HG03558 (cell line): Measurements from ENCODE around the gene SPOP.

ENCODE experiments used
- ATAC-seq: cut with Tn5 transposase; IDR thresholded peaks from one replicate; pipeline ENCODE4 v1.9.1; 2021; ENCODE audit warnings: moderate number of reproducible peaks; ENCODE audit not compliant: unreplicated experiment; ENCODE audit errors: extremely low read depth

The SPOP gene

DNA sequence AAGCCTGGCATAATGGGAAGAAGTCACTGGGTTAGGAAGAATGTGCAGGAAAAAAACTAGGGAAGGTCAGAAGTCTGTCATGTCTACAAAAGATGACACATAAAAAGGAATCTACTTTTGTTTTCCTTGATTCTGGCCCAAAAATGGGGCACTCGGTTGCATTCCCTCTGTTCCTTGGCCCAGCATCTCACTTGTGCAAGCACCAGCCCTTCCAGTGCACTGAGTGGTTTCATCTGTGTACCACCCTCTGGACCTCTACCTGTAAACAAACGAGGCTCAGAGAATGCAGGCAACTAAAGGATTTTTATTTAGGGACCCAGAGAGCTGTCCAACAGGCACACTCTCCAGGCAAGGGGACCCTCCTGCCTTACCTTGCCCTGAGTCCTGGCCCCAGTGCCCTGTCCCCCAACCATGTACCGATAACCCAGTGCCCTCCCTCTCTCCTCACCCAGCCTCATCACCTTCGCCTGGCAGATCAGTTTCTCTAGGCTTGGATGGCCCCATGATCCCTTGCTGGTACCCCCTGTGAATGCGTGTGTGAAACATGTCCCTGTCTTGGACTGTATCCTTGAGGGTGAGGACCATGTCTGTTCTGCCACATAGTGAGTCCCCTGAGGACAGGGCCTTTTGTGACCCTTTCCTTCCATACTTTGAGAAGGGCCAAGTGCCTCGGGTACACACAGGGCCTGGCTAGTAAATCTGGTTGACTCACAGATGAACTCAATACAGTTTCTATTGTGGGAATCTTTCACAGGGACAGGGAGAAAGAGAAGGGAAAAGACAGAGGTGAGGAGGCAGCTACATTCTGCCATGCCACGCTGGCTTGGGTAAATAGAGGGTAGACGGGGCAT is 88.9 kb downstream of the SPOP start:
- no peak for ATAC-seq

DNA sequence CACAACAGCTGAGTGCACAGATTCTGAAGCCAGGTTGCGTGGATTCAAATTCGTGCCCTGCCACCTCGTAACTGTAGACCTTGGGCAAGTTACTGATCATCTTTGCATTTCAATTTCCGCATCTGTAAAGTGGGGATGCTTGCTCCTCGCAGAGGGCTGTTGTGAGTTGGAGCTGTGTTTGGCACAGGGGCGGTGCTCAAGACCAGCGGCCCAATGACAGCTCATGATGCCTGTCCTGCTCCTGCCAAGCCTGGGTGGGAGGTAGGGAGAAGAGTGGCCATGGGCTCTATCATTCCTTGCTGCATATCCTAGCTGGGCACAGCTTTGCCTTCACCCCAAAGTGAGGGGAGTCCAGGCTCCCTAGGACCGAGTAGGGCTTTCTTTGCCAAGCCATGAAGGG is 89.6 kb downstream of the SPOP start:
- no peak for ATAC-seq

DNA sequence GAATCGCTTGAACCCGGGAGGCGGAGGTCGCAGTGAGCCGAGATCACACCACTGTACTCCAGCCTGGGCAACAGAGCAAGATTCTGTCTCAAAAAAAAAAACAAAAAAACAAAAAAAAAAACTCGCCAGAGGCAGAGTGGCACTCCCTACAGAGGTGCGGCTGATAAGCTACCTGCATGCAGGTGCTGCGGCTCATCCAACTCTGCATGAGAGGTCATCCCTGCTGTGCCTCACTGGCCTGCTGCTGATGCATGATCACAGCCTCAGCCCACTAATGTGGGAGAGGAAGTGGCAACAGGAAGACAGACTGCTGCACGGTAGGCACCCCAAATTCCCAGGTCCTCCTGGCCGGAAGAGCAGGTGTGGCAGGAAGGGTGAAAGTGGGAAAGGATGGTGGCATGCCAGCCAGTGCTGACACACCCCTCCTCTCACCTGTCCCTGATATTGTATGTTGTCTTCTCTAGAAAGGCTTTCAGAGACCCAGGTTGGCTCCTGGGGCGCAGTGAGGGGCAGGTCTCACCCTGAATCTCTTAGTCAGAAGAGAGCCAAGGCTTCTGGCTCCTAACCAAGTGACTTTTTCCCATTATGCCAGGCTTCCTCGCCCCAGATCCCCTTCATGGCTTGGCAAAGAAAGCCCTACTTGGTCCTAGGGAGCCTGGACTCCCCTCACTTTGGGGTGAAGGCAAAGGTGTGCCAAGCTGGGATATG is 90.4 kb downstream of the SPOP start:
- no peak for ATAC-seq

DNA sequence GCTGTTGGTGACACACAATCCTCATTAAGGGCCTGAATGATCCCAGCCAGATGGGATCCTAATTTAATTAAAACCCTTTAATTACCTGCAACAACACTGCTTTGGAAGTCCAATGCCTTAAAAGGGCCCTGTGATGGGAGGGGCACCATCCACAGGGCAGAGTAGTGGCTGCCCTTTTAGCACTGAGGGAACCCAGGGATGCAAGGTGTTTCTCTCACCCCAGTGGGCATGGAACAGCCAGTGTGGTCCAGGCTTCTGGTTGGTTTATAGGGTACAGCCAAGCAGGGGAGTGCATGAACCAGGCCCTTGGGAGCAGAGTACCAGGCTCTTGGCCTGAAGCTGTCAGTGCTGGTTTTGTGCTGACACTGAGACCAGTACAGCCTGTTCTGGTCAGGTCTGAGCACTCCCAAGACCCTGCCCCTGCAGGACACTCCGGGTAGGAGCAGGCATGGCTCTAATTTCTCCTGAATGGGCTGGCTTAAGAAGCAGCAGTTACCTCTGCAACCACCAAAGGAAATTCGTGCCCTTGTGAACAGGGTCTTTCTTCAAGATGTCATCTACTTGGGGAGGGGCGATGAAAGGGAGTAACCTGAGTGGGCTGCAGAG is 92.4 kb downstream of the SPOP start:
- ATAC-seq: no peak

DNA sequence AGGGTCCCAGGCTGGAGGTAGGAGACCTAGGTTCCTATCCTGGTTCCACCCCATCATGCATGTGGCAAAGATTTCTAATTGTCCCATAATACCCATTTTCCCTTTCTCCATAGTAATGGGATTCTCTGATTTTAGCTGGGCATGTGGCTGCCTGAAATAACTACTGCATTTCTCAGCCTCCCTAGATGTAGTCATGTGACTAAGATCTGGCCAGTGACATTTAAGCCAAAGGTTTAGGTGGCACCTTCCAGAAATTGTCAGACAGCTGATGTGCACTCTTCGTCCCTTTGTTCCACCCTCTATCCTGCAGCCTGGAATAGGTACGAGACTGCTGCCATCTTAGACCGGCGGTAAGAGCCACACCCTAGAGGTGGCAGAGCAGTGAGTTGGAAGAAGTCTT is 94.0 kb downstream of the SPOP start:
- ATAC-seq: no peak

DNA sequence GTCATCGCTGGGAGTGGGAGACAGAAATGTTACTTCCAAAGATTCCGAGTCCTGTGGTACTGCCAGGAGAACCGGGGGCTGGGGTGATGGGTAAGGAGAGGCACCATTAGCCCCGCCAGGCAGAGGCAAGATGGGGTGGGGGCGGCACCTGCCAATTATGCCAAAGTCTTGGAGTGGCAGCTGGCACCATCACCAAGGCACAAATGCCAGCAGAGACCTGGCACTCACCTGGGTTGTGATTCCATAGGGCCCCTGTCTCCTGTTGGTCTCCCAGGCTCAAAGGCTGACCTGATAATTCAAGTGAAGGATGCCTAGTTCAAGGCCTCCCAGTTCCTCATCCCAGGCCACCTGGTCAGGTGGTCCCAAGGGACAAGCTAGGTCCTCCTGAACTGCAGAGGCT is 94.7 kb downstream of the SPOP start:
- no peak for ATAC-seq

DNA sequence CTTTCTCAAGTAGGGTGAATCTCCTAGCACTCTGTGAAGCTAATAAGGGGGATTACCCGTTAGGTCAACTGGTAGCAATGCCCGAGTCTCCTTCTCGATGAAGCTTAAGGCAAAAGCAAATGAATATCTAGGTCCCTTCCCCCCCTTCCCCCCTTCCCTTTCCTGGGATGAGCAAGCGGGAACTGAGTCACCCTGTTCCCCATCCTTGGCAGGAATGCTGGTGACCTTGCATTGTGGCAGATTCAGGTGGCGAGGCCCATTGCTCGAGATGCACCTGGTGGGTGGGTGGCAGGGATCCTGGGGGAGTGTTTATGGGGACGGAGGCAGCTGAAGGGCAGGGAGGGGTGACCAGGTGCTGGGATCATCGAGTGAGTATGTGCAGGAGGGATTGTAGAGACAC is 95.1 kb downstream of the SPOP start:
- ATAC-seq: no peak

DNA sequence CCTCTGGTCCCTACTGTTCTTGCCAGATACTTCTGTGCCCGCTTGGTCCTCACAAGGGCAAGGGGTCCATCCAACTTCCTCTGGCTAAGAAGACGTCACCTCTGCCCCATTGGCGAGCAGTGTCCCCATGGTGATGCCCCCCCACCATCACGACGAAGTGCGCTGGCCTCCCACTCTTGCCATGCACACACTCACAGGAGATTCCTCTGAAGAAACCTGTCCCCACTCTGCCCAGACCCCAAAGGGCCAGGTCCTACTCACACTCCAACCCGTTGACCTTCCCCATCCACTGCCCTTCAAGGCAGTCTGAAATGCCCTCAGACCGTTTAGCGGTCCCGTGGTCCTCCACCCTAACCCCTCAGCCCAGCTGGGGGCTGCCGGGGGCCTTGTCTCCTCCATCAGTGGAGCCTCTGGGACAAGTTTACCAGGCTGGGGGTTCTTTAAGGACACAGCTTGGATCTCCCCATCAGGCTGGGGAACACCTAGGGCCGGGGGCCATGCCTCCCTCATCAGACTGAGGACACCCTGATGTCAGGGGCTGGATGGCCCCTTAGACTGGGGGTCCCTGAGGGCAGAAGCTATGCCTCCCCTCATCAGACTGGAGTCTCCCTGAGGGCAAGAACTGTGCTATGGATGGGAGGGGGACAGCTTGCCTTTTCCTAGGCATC is 95.7 kb downstream of the SPOP start:
- no peak for ATAC-seq

DNA sequence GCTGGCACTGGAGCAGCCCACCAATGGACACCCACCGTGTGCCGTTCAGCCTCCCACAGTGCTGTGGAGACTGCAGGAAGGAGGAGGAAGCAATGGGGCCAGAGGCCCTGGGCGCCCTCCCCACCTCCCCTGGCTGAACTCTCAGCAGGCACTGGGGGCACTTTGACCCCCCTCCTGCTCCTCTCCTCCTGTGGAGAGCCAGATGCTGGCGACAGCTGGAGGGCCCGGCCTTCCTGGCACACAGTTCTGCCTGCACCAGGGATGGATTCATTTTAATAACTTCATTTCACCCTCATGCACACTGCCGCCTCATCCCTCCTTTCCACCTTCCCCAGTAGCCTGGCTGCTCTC is 96.3 kb downstream of the SPOP start:
- no peak for ATAC-seq

DNA sequence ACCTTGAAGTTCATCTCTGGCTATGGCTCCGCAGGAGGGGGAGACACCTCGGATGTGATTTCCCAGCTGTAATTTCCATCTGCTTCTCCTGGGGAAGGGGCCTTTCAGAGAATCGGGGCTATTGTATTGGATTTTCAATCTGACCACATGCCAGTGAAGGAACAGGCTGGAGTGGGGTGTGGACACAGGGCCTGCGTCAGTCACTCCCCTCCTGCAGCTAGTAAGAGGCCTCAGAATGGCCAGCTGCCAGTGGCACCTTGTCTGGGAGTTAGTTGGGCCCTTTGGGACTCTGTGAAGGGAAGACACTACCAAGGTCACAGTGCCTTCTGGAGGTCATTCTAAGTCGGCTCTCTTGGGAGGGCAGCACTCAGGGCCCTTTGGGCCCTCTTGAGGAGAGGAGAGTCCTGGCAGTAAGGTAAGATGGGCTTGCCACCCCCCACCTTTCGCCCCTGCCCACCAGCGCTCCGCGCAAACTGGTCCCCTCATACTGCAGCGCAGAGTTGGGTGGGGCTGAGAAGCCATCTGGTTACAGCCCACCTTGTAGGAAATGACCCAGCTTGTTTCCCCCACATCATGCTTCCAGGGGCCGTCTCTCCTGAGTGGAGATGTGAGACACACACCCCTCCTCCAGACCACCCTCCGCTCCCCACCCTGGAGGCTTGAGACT is 96.8 kb downstream of the SPOP start:
- ATAC-seq: no peak

DNA sequence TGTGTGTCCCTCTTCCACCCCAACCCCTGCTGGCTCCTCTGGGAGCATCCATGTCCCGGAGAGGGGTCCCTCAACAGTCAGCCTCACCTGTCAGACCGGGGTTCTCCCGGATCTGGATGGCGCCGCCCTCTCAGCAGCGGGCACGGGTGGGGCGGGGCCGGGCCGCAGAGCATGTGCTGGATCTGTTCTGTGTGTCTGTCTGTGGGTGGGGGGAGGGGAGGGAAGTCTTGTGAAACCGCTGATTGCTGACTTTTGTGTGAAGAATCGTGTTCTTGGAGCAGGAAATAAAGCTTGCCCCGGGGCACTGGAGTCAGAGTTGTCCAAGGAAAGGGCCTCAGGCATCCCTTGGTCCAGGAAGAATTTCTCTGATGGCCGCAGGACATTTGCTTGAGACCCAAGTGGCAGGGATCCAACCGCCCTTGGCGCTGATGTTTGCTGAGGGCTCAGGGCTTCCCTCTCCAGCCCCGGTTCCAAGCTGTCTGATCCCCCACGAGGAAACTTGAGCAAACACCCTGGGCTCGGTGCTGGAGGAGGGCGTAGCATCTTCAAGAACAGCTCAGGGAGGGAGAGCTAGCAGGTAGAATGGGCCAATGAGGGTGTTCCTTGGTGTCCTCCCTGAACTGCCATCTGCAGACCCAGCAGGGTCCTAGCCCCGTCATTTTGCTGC is 97.7 kb downstream of the SPOP start:
- ATAC-seq: no peak

DNA sequence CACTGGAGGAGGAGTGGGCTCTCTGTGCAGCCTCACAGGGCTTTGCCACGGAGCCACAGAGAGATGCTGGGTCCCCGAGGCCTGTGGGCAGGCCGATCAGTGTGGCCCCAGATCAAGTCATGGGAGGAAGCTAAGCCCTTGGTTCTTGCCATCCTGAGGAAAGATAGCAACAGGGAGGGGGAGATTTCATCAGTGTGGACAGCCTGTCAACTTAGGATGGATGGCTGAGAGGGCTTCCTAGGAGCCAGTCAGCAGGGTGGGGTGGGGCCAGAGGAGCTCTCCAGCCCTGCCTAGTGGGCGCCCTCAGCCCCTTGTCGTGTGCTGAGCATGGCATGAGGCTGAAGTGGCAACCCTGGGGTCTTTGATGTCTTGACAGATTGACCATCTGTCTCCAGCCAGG is 98.4 kb downstream of the SPOP start:
- ATAC-seq: no peak

DNA sequence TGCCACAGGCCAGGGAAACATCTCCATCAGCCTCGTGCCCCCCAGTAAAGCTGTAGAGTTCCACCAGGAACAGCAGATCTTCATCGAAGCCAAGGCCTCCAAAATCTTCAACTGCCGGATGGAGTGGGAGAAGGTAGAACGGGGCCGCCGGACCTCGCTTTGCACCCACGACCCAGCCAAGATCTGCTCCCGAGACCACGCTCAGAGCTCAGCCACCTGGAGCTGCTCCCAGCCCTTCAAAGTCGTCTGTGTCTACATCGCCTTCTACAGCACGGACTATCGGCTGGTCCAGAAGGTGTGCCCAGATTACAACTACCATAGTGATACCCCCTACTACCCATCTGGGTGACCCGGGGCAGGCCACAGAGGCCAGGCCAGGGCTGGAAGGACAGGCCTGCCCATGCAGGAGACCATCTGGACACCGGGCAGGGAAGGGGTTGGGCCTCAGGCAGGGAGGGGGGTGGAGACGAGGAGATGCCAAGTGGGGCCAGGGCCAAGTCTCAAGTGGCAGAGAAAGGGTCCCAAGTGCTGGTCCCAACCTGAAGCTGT is 98.9 kb downstream of the SPOP start:
- ATAC-seq: no peak

DNA sequence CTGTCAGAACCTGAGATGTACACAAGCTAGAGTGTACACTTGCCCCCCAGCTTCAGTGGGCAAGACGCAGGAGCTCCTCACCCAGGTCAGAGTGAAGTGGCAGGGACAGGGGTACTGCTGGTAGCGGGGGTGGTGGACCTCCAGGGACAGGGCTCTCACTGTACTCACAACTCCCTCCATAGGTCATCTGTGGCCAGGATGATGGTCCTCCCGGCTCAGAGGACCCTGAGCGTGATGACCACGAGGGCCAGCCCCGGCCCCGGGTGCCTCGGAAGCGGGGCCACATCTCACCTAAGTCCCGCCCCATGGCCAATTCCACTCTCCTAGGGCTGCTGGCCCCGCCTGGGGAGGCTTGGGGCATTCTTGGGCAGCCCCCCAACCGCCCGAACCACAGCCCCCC is 99.5 kb downstream of the SPOP start:
- ATAC-seq: no peak

DNA sequence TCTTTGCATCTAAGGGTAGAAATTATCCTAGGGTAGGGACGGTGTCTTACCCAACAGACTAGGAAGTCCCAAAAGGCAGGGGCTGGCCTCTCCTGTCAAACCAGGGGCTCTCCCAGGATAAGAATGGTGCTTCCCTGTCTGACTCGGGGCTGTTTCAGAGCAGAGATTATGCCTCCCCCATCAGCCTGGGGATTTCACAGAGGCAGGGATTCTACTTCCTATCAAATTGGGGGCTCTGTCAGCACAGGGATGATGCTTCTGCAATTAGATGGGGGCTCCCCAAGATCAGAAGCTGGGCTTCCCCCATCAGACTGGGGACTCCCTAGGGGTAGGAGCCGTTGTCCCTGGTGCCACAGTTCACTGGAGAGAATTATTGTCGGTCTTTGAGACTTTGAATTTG is 99.9 kb downstream of the SPOP start:
- no peak for ATAC-seq

DNA sequence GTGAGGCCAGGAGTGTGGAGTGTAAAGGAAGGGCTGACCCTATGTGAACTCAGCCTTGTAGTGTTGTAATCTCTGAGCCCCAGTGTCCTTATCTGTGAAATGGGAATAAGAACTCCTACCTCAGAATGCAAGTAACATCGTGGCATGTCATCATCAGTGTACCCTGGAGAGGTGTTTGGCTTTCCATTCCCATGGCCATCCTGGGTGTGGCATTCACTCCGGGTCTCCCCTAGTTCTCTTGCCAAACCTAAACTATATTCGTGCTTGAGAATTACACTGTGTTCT is 100.3 kb downstream of the SPOP start:
- ATAC-seq: no peak

DNA sequence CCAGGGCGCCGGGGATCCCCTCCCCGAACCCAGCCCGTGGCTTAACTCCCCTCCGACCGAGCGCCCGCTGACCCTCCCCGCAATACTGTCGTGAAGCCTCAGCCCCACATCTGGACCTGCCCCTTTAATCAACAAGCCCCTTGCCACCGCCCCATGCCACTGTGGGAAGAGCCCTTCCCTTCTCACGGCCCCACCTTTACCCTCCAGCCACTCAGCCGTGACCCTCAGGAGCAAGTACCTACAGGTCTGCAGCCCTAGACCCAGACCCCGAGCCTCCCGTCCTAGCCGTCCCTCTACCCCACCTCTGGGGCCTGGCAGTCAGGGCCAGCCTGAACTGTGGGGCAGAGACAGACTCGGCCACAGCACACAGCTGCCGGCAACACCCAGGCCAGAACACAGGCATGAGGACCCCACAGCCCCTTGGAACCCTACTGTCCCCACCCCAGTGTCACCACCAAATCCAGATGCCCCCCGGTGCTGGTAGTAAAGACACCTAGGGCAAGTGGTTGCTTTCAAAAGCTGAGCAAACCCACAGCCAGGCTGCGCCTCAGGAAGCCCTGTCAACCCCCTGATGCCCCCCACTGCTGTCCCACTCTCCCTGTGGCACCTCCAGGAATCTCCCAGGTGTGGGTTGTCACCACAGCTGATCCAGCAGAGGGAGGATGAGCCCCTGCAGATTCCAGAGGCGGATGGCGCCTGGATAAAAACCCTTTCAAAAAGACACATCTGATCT is 100.8 kb downstream of the SPOP start:
- no peak for ATAC-seq

DNA sequence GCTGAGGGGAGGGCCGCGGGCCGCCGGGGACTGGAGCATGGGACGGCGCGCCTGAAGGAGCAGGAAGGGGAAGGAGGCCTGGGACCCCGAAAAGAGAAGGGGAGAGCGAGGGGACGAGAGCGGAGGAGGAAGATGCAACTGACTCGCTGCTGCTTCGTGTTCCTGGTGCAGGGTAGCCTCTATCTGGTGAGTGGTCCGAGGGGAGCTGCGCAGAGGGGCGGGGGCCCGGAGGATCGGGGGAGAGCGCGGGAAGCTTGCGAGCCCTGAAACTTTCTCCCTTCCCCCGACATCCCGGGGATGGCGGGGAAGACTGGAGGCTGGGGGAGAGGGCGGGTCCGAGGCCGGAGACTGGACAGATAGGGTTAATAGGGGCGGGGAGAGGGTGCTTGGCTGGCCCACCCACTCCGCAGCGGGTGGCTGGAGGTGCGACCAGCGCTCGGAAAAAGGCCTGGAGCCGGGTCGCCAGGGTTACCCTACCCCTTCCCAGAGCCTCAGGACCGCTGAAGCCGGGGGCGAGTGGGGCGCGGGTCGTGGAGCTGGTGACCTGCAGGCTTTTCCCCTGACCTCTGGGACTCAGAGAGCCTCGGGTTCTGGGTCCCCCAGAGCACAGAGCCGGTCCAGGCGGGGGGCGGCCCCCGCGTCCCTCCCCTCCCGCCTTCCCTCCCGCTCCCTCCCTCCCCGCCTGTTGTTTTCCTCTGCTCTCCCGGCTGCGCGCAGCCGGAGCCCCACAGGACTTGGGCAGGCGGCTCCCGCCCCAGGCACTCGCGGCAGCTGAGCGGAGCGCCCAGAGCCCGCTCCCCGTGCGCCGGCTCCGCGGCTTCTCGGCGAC is 101.6 kb downstream of the SPOP start:
- no peak for ATAC-seq
